Adipose tissue (tissue), 3 donors: ENCODE measurements around the gene EXO5. TPM values are rescaled to one million over a fixed set of nuclear protein-coding genes. Genes with fewer than 3 reads are reported as not detected.
"Not testable (repeated sequence)": the region's sequence is repeated elsewhere in the genome, so short reads cannot be mapped to it uniquely, and the experiment has no call there.

Source experiments
- H3K27ac ChIP-seq: one replicate; pipeline ENCODE4 v1.5.1; 2013; ENCODE audit warnings: low read depth, low read length
- WGBS, 3 donors: extraction: QIAGEN DNeasy Blood & Tissue Kit; methylation state at CpG; one replicate each; pipeline ENCODE4 v1.1.7; 2013; 5-methylcytosine and 5-hydroxymethylcytosine counted together
- polyA plus RNA-seq, 3 donors: library from polyadenylated mRNA; stranded (reverse); fragments of 200-250 nt; gene quantifications; one replicate each; pipeline ENCODE4 v1.2.3, GENCODE V29; 2013
- donor health status: healthy with polysubstance abuse.
- donor health status: Bipolar disorder and iron deficiency.
- donor health status: healthy.

Gene EXO5, protein sequence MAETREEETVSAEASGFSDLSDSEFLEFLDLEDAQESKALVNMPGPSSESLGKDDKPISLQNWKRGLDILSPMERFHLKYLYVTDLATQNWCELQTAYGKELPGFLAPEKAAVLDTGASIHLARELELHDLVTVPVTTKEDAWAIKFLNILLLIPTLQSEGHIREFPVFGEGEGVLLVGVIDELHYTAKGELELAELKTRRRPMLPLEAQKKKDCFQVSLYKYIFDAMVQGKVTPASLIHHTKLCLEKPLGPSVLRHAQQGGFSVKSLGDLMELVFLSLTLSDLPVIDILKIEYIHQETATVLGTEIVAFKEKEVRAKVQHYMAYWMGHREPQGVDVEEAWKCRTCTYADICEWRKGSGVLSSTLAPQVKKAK
- 1 to 10 TPM; 2.0 to 4.5 (median 4.2) TPM for polyA plus RNA-seq

DNA sequence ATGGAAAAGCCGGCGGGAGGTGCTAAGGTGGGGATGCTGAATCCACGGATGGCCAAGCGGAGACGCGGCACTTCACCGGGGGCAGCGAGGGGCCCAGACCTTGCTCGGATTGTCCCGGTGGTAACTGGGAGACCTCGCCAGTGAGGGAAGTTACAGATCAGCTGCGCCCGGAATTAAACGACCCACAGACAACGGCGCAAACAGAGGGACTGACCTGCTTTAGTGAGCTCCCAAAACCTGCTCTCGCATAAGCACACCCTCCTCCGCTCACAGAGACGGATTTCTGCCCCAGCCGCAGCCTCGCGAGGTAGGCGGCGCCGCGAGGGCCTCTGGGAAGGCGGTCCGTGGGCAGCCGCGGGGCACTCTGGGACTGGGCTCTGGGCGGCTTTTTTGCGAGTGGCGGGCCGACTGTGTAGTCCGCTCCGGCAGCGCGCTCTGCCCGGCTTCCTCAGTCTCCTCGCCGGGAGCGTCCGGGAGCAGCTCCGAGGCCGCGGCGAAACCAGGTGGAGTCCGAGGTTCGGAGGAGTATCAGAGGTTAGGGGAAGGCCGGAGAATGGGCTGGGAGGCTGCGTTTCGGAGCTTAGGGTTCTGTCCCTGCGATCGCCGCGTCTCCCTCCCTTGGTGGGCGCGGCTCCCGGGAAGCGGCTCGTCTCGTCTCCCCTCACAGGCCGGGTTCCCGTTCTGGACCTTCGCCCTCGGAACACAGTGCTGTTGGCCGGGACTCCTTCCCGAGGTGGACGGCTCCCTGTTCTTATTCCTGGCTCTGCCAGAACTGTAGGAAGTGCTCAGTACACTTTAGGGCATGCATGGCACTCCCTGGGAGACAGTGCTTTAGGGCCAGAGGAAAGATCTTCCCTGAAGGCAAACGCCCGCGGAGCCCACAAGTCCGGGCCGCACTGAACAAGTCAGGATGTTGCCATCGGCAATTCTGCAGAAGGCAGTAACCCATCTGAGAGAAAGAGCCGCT lies at the start of gene EXO5:
Gene EXO5, plus strand, starts transcription at position 393 of the 967 bp plus-strand sequence. CDS start 5,778 bp downstream, outside the sequence.
- 0 to 1% (median 0%) methylated on average over 73 to 76 of the region's 76 CpGs for WGBS, 3 donors
- no peak within 1 kb of the TSS for H3K27ac ChIP-seq

DNA sequence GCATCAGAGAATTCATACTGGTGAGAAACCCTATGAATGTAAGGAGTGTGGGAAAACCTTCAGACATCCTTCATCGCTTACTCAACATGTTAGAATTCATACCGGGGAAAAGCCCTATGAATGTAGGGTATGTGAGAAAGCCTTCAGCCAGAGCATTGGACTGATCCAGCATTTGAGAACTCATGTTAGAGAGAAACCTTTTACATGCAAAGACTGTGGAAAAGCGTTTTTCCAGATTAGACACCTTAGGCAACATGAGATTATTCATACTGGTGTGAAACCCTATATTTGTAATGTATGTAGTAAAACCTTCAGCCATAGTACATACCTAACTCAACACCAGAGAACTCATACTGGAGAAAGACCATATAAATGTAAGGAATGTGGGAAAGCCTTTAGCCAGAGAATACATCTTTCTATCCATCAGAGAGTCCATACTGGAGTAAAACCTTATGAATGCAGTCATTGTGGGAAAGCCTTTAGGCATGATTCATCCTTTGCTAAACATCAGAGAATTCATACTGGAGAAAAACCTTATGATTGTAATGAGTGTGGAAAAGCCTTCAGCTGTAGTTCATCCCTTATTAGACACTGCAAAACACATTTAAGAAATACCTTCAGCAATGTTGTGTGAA lies 45.5 kb upstream of the EXO5 start:
- WGBS, 3 donors, result 92 to 98% (median 97%) methylated on average over 3 of the region's 3 CpGs
- H3K27ac ChIP-seq, result no peak overlapping the region

DNA sequence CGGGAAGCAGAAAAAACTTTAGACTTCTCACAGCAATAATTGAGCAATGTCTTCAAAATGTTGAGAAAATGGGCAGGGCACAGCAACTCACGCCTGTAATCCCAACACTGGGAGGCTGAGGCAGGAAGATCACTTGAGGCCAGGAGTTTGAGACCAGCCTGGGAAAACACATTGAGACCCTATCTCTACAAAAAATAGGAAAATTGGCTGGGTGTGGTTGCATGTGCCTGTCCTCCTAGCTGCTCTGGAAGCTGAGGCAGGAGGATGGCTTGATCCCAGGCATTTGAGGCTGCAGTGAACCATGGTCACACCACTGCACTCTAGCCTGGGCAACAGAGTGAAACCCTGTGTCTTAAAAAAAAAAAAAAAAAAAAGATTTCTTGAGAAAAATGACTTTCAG lies 39.2 kb upstream of the EXO5 start:
- WGBS, 3 donors, result 89 to 100% (median 90%) methylated on average over 2 of the region's 2 CpGs
- no peak overlapping the region for H3K27ac ChIP-seq

DNA sequence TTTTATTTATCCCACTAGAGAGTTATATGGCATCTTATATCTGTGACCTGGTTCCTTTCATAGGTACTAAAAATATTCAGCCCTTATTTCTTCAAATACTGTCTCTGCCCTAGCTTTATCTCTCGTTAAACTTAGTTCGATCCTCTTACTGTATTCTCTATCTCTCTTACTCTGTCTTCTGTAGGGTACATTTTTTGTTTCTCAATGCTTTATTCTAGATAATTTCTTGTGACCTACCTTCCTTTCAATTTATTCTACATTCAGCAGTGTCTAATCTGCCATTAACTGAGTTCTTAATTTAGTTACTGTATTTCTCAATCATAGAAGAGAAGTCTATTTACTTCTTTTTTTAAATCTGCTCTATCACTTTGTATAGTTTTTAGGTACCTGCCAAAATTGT lies 33.3 kb upstream of the EXO5 start:
- 92 to 97% (median 96%) methylated on average over 2 of the region's 2 CpGs for whole genome bisulfite sequencing, 3 donors
- H3K27ac ChIP-seq, result no peak overlapping the region

DNA sequence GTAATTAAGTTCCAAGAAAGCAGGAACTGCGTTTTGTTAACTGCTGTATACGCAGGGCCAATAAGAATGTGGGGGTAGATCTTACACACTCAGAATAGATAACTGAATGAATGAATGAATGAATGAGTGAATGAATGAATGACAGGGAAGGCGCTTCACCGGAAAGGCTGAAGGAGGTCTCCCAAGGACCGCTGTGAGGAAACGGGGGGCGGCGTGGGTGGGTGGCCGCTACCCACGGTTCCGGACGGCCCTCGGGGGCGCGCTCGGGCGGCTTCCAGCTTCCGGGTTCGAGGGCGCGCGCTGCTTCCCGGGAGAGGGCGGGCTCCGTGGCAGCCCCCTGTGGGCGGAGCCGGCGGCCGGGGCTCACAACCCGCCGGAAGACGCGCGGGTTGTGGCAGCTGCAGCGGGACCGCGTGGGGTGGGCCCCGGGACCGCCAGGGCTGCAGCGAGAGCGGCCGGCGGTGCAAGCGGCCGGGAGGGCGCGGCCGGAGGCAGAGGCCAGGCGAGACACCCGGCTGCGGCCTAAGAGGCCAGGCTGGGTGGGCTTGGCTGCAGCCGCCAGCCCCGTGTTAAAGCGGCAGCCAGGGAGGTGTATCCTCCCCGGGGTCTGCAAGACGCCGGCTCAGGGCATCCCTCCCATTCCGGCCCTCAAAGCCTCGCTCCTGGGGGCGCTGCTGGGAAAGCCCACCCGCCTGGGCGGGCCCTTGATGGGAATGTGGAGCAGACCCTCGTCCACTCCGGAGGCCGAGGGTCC lies 31.5 kb upstream of the EXO5 start, which contains the start of gene ZFP69:
Gene ZFP69, plus strand, starts transcription at position 367 of the 754 bp plus-strand sequence. CDS start 2,072 bp downstream, outside the sequence.
- 1% methylated on average over 56 to 65 of the region's 65 CpGs for WGBS, 3 donors
- H3K27ac ChIP-seq, result no peak within 1 kb of the TSS

DNA sequence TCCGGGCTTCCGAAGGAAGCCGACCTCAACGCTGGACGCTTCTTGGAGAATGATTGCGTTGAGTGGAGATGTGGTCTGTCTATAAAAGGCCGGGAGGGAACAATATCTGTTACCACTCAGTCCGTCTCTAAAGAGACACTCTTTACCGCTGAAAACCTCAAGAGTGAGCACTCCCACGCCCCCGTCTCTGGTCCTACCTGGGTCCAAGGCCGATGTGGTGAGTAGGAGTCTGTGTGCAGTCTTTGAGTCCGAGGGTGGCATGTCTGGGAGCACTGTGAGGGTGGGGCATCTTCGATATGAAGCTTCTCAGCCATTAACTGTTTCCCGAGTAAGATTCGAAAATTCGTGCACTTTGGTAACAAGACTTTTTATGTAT lies 30.9 kb upstream of the EXO5 start:
- no peak overlapping the region for H3K27ac ChIP-seq
- WGBS, 3 donors, result 1 to 3% (median 2%) methylated on average over 17 of the region's 17 CpGs

DNA sequence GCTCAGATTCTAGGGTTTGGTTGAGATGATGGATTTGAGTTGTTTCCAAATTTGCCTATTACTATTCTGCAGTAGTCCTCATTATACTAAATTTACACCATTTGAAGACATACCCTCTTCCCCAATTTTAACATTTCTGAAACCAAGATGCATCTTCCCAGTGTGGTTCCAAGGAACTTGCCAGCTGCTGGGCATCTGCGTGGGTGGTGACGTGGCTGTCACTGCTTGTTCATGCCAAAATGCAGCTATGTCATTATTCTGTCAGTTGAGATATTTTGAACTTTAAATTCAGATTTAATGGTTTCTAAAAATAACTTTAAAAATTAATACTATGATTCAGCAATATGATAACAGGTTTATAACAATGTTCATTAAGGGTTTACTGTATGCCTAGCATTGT lies 30.3 kb upstream of the EXO5 start:
- WGBS, 3 donors, result 60 to 67% (median 65%) methylated on average over 2 of the region's 2 CpGs
- H3K27ac ChIP-seq, result no peak overlapping the region

DNA sequence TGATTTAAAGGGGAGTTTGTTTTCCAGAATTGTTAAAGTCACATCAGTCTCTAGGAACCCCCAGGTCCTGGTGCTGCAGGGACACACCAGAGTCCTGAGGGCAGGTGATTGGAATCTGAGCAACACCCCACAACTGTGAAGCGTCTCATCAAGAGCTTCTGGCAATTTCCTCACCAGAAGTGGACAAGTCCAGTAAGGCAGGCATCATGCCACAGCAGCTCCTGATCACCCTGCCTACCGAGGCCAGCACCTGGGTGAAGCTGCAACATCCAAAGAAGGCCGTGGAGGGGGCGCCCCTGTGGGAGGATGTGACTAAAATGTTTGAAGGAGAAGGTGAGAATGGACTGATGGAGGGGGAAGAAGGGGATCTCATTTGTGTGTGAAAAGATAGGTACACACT lies 29.4 kb upstream of the EXO5 start:
- H3K27ac ChIP-seq, result no peak overlapping the region
- 86 to 90% (median 88%) methylated on average over 4 of the region's 4 CpGs for WGBS, 3 donors

DNA sequence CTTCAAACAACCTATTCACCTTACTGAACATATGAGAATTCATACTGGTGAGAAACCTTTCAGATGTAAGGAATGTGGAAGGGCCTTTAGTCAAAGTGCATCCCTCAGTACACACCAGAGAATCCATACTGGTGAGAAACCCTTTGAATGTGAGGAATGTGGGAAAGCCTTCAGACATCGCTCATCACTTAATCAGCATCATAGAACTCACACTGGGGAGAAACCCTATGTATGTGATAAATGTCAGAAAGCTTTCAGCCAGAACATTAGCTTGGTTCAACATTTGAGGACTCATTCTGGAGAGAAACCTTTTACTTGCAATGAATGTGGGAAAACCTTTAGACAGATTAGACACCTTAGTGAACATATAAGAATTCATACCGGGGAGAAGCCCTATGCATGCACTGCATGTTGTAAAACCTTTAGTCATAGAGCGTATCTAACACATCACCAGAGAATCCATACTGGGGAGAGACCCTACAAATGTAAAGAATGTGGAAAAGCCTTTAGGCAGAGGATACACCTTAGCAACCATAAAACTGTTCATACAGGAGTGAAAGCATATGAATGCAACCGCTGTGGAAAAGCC lies 13.2 kb upstream of the EXO5 start:
- no peak overlapping the region for H3K27ac ChIP-seq
- 98 to 99% (median 98%) methylated on average over 4 of the region's 4 CpGs for WGBS, 3 donors

DNA sequence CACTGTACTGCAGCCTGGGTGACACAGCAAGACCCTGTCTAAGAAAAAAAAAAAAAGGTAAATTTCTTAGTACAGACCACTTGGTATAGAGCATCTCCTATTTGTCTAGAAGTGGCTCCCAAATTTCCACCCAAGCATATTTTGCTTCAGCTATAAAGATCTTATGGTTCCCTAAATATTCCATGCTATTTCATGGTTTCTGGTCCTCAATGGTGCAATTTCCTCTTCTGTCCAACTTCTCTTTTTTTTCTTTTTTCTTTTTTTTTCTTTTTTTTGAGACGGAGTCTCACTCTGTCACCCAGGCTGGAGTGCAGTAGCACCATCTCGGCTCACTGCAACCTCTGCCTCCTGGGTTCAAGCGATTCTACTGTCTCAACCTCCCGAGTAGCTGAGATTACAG lies 5.9 kb upstream of the EXO5 start:
- 85 to 97% (median 92%) methylated on average over 4 of the region's 4 CpGs for WGBS, 3 donors

DNA sequence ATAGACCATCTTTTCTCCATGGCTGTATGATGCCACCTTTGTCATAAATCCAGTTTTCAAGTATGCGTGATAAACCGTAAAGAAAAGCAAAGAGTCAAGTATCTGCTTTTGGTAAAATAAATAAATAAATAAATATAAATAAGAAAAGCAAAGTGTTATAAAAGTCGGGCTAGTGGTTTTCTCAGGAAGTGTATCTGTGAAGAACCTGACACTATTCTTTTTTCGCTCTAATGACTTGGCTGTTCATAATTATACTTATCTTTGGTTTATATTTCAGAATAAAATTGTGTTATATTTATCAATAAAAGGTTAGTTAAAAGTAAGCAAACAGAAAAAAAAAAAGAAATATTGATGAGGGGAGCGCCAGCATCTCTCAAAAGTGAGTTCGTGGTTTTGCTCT lies 594 bp upstream of the EXO5 start:
- WGBS, 3 donors, result 61 to 69% (median 64%) methylated on average over 6 of the region's 6 CpGs

More for the DNA sequence above, 5.9 kb upstream of the EXO5 start:
- H3K27ac ChIP-seq, result not testable (repeated sequence)

DNA sequence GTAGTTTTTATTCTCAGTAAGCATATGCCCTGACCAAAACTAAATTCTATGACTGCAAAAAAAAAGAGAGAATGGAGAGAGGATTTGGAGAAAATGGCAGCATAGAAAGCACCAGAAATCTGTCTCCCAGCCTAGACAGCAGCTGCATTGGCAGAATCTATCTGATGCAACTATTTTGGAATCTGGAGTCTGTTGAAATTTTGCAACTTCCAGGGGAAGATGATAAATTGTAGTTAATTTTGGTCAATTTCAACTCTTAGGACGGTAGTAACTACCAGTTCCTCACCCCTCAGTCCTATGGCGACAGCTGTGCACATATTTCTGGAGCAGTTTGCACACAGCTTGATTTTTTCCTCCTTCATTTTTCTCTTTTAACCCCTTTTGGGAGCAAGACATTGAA lies 10.9 kb downstream of the EXO5 start:
- H3K27ac ChIP-seq, result no peak overlapping the region
- 52 to 83% (median 58%) methylated on average over 2 of the region's 2 CpGs for WGBS, 3 donors

More for the DNA sequence above, 594 bp upstream of the EXO5 start:
- H3K27ac ChIP-seq, result no peak overlapping the region

DNA sequence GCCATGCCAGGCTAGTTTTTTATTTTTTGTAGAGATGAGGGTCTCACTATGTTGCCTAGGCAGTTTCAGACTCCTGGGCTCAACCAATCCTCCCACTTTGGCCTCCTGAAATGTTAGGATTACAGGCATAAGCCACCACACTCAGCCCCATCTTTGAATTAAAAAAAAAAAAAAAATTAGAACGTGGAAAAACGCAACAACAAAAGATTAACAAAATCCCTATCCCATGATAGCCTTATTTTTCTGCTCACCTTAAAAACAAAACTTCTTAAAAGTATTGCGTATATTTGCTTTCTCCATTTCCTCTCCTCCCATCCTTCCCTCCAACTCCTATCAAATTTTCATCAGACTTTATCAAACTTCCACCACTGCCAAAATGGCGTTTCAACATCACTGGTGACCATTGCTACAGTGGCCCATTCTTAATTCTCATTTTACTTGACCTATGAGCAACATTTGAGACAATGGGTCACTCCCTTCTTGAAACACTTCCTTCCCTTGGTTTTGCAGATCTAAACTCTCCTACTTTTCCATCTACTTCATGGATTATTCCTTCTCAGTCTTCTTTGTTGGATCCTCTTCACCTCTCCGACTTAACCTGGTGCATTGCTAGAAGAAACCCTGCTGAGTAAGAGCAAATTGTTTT lies 22.3 kb downstream of the EXO5 start:
- WGBS, 3 donors, result 25 to 31% (median 27%) methylated on average over 5 of the region's 5 CpGs

DNA sequence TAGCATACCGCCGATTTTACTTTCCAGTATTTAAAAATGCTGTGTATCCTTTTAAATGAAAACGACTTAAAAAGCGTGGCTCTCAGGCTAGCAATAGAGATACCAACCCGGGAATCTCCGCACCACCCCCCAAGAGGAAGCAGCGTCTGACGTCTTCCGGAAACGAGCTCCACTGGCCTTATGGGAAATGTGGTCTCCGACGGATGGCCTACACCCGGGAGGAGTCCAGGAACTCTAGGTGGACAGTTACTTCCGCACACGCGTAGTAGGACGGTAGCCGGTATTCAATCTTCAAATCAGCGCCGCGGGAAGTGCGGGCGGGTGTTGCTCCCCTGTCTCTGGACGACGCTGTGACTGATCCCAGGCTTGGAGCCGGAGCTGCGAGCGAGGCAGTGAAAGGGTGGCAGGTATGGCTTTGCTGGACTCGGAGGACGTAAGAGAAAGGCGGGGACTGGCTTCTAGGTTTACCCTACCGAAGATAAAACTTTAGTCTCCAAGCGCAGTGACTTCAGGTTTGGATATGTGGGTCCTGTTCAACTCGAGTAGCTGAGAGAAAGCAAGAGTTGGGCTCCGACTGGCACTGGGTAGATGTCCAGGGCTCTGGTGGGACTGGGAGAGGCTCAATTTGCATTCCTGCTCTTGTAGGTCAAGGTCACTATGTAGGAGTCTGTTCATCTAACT lies 23.0 kb downstream of the EXO5 start, which contains the start of gene ZNF684:
Gene ZNF684, plus strand, starts transcription at position 257 of the 681 bp plus-strand sequence. CDS start 1,530 bp downstream, outside the sequence.
- 0% methylated on average over 35 of the region's 35 CpGs for WGBS, 3 donors
- H3K27ac ChIP-seq, result no peak within 1 kb of the TSS

More for the DNA sequence above, 22.3 kb downstream of the EXO5 start:
- H3K27ac ChIP-seq, result no peak overlapping the region

DNA sequence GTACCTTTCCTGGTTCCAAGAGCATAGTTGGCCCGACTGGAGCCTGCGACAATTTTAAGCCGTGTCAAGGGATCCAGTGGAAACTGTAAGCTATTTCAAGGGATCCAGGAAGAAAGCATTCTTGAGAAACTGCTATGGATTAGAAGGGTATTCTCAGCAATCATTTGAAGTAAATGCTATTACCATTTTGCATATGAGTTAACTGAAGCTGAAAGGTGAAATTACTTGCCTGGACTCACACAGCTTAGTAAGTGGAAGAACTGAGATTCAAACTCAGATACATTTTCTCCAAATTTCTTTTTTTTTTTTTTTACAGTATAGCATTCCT lies 23.5 kb downstream of the EXO5 start:
- H3K27ac ChIP-seq, result no peak overlapping the region
- 0 to 4% (median 3%) methylated on average over 3 of the region's 3 CpGs for WGBS, 3 donors

DNA sequence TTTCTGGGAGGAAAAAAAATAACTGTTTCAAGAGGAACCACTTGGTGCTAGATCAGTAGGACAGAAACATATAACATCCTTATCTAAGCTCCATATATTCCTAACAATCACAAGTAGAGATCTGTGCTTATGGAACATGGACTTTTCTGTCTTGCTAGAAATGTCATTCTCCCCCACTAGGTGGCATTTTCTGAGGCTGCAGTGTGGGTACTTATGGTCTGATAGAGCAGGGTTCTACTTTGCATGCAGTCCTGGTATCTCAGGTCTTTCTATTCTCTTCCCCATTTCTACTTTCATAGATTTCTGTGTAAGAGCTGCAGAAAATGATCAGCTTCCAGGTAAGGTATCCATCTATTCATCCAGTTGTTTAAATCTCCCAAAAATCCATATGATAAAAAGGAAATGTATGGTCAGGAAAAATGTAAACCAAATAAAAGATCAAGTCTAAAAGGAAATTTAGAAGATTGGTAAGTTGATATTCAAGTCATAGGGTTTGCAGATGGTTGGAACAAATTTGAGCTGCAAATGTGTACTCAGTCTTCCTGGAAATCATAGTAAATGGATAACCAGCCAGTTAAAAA lies 24.4 kb downstream of the EXO5 start:
- H3K27ac ChIP-seq, result no peak overlapping the region

DNA sequence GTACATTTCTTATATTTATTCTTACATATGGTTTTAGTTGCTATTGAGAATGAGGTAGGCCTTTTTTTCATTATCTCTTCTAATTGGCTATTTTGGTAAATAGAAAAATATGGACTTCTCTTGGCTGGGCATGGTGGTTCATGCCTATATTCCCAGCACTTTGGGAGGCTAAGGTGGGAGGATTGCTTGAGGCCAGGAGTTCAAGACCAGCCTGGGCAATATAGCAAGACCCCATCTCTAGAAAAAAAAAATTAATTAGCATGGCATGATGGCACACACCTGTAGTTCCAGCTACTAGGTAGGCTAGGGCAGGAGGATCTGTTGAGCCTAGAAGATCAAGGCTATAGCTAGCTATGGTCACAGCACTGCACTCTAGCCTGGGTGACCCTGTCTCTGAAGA lies 26.0 kb downstream of the EXO5 start:
- H3K27ac ChIP-seq, result no peak overlapping the region
